SU-DHL-6 (cell line): ENCODE data around the gene SORL1.

Source experiments
- H2AFZ ChIP-seq: fragments of 200-600 bp; sonication (generic); 2 replicates; pipeline ENCODE4 v1.6.1; 2014; ENCODE audit warnings: low read depth, mild to moderate bottlenecking, moderate library complexity, mixed read lengths, antibody characterized with exemption, low read length; ENCODE audit not compliant: severe bottlenecking
- H3F3A ChIP-seq: fragments of 200-600 bp; shearing (Covaris generic); 2 replicates; pipeline ENCODE4 v1.6.0; 2016; ENCODE audit warnings: antibody characterized with exemption, mild to moderate bottlenecking; ENCODE audit not compliant: insufficient read depth
- H3K27ac ChIP-seq: fragments of 200-600 bp; sonication (generic); 2 replicates; pipeline ENCODE4 v1.5.1; 2016; ENCODE audit warnings: low read depth, mild to moderate bottlenecking, low read length, moderate library complexity, mixed read lengths
- H3K27me3 ChIP-seq: fragments of 200-600 bp; sonication (generic), shearing (Covaris generic); 2 replicates; pipeline ENCODE4 v1.6.0; 2014; ENCODE audit warnings: mild to moderate bottlenecking, low read length
- H3K36me3 ChIP-seq: fragments of 200-600 bp; sonication (generic); 2 replicates; pipeline ENCODE4 v1.6.1; 2014; ENCODE audit warnings: mild to moderate bottlenecking, low read length, mixed read lengths
- H3K4me2 ChIP-seq: fragments of 300-600, 200-600 bp; shearing (Covaris generic), sonication (generic); 2 replicates; pipeline ENCODE4 v1.6.0; 2014; ENCODE audit warnings: low read length, low read depth, mild to moderate bottlenecking; ENCODE audit not compliant: poor library complexity, severe bottlenecking
- H3K4me3 ChIP-seq: fragments of 200-600 bp; sonication (generic); 2 replicates; pipeline ENCODE4 v1.5.1; 2014; ENCODE audit warnings: antibody characterized with exemption, low read length, mild to moderate bottlenecking, mixed read lengths; ENCODE audit not compliant: insufficient read depth, poor library complexity, severe bottlenecking
- H3K79me2 ChIP-seq: fragments of 200-600 bp; sonication (generic); 2 replicates; pipeline ENCODE4 v1.6.1; 2014; ENCODE audit warnings: mild to moderate bottlenecking, low read length, moderate library complexity; ENCODE audit not compliant: insufficient read depth
- H3K9ac ChIP-seq: fragments of 200-600 bp; sonication (generic); 2 replicates; pipeline ENCODE4 v1.7.0; 2014; ENCODE audit warnings: mild to moderate bottlenecking, low read length
- H3K9me2 ChIP-seq: fragments of 200-600 bp; sonication (generic); replicated peaks from 2 replicates; pipeline ENCODE4 v1.6.1; 2014; ENCODE audit warnings: low read length; ENCODE audit not compliant: insufficient read depth
- H3K9me3 ChIP-seq: fragments of 200-600 bp; sonication (generic); 2 replicates; pipeline ENCODE4 v1.6.1; 2014; ENCODE audit warnings: low read length, mixed read lengths; ENCODE audit not compliant: insufficient read depth
- H4K20me1 ChIP-seq: fragments of 200-600 bp; sonication (generic); 2 replicates; pipeline ENCODE4 v1.6.1; 2014; ENCODE audit warnings: low read depth, mild to moderate bottlenecking, antibody characterized with exemption, low read length, moderate library complexity, mixed read lengths
- CTCF ChIP-seq: fragments of 200-600 bp; sonication (generic); IDR thresholded peaks from one replicate; pipeline ENCODE4 v1.5.1; 2017; ENCODE audit warnings: antibody characterized with exemption, mild to moderate bottlenecking, low read length, moderate library complexity; ENCODE audit not compliant: insufficient read depth, poor library complexity, severe bottlenecking
- EZH2phosphoT487 ChIP-seq: fragments of 200-600 bp; sonication (generic), shearing (Covaris generic); conservative IDR thresholded peaks from 2 replicates; pipeline ENCODE4 v1.6.1; 2018; ENCODE audit warnings: mild to moderate bottlenecking, antibody characterized with exemption, low read length, moderate library complexity, mixed read lengths

SORL1 gene

GRCh38 chr11:121465709-121466062, 13.6 kb downstream of the SORL1 start:
- H2AFZ ChIP-seq = no peak overlapping the region

GRCh38 chr11:121466063-121466794, 14.1 kb downstream of the SORL1 start:
- Histone ChIP-seq H3F3A (peaks cover 63% of the 10 kb centered on the region), H3K36me3 (peaks cover 21% of the 10 kb centered on the region), H3K4me2 (peak overlapping the region; percentile 96), H3K9me2 (no peaks in the 10 kb centered on the region), H3K9me3 (no peaks in the 10 kb centered on the region), H4K20me1 (peaks cover 13% of the 10 kb centered on the region), H3K9ac (peak overlapping the region; percentile 49), H3K79me2 (peaks cover 100% of the 10 kb centered on the region), H3K27me3 (no peaks in the 10 kb centered on the region), H3K27ac (peak overlapping the region; percentile 98), H2AFZ (no peak overlapping the region), H3K4me3 (peak overlapping the region; percentile 36)
- no peak for TF ChIP-seq CTCF
- TF ChIP-seq EZH2phosphoT487 = no peak

More at GRCh38 chr11:121465709-121466062, 13.6 kb downstream of the SORL1 start:
- Histone ChIP-seq H3K27me3 (no peaks in the 10 kb centered on the region), H3K79me2 (peaks cover 100% of the 10 kb centered on the region), H3F3A (peaks cover 69% of the 10 kb centered on the region), H4K20me1 (peaks cover 13% of the 10 kb centered on the region), H3K9me3 (no peaks in the 10 kb centered on the region), H3K4me3 (peak overlapping the region; percentile 36), H3K9ac (peak overlapping the region; percentile 49), H3K27ac (peak overlapping the region; percentile 98), H3K4me2 (peak overlapping the region; percentile 96), H3K36me3 (peaks cover 16% of the 10 kb centered on the region; the same call in 1 of the 2 replicates), H3K9me2 (no peaks in the 10 kb centered on the region)
- TF ChIP-seq CTCF (no peak), EZH2phosphoT487 (no peak)

- no peak for TF ChIP-seq CTCF
- TF ChIP-seq EZH2phosphoT487 = no peak
- H2AFZ ChIP-seq = no peak overlapping the region
- no peaks in the 10 kb centered on the region for H3K9me2 ChIP-seq
- peak overlapping the region; percentile 96 for H3K4me2 ChIP-seq
- H3K36me3 ChIP-seq = peaks cover 22% of the 10 kb centered on the region
- peaks cover 55% of the 10 kb centered on the region for H3F3A ChIP-seq
- no peaks in the 10 kb centered on the region for H3K27me3 ChIP-seq
- H3K9me3 ChIP-seq = no peaks in the 10 kb centered on the region
- peak overlapping the region; percentile 98 for H3K27ac ChIP-seq
- H3K4me3 ChIP-seq = peak overlapping the region; percentile 32
- peak overlapping the region; percentile 42 for H3K9ac ChIP-seq
- peaks cover 100% of the 10 kb centered on the region for H3K79me2 ChIP-seq
- peaks cover 13% of the 10 kb centered on the region for H4K20me1 ChIP-seq
Measured at GRCh38 chr11:121467471-121467870, 15.4 kb downstream of the SORL1 start.
